ENCODE results near the gene GIGYF1. TPM values are rescaled to one million over a fixed set of nuclear protein-coding genes. Genes with fewer than 3 reads are reported as not detected.
A peak's percentile ranks its signal among the peaks of the same experiment; 100 is the strongest.

Gene GIGYF1
- total and polyA plus RNA-seq, 2 of the 13 experiments (the other 11 are each of a cell fraction or from before 2014, with no cell fraction given): 7.6 to 16.1 TPM

DNA sequence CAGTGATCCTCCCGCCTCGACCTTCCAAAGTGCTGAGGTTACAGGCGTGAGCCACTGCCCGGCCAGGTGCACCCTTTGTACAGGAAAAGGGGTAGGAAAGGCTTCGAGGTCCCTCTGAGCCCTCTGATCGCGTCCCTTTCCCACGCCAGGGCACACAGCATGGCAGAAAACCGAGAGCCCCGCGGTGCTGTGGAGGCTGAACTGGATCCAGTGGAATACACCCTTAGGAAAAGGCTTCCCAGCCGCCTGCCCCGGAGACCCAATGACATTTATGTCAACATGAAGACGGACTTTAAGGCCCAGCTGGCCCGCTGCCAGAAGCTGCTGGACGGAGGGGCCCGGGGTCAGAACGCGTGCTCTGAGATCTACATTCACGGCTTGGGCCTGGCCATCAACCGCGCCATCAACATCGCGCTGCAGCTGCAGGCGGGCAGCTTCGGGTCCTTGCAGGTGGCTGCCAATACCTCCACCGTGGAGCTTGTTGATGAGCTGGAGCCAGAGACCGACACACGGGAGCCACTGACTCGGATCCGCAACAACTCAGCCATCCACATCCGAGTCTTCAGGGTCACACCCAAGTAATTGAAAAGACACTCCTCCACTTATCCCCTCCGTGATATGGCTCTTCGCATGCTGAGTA is 12.7 kb upstream of the GIGYF1 start (continued):
- TF ChIP-seq HNRNPK (IDR thresholded peaks at IDR 0.05; ENCODE audit: low read depth, low read length, poor library complexity, severe bottlenecking) (no peak), ZNF879 (CRISPR knock-in tag; IDR thresholded peaks at IDR 0.05) (0 out of 2 replicates have a peak, but pooled peaks have one; percentile 67), GLI4 (CRISPR knock-in tag; IDR thresholded peaks at IDR 0.05; ENCODE audit: borderline replicate concordance) (no peak), BRD4 (CRISPR knock-in tag; IDR thresholded peaks at IDR 0.05) (0 out of 2 replicates have a peak, but pooled peaks have one; percentile 34), FOSL2 (CRISPR knock-in tag; IDR thresholded peaks at IDR 0.05) (no peak), PCBP1 (IDR thresholded peaks at IDR 0.05; ENCODE audit: borderline replicate concordance, low read depth, low read length) (no peak), ZNF773 (CRISPR knock-in tag; IDR thresholded peaks at IDR 0.05; ENCODE audit: borderline replicate concordance) (no peak), EEA1 (CRISPR knock-in tag; IDR thresholded peaks at IDR 0.05; ENCODE audit: borderline replicate concordance) (no peak), ZFP36L2 (CRISPR knock-in tag; IDR thresholded peaks at IDR 0.05) (no peak), FOXK2 (IDR thresholded peaks at IDR 0.05) (0 out of 2 replicates have a peak, but pooled peaks have one; percentile 14), ZNF496 (CRISPR knock-in tag; IDR thresholded peaks at IDR 0.05; ENCODE audit: insufficient replicate concordance) (no peak), ZFP82 (CRISPR knock-in tag; IDR thresholded peaks at IDR 0.05; ENCODE audit: borderline replicate concordance) (no peak; the same call in 1 of the 2 replicates), ZNF788 (CRISPR knock-in tag; IDR thresholded peaks at IDR 0.05; ENCODE audit: borderline replicate concordance) (no peak)
- TF ChIP-seq, protein P1, sequence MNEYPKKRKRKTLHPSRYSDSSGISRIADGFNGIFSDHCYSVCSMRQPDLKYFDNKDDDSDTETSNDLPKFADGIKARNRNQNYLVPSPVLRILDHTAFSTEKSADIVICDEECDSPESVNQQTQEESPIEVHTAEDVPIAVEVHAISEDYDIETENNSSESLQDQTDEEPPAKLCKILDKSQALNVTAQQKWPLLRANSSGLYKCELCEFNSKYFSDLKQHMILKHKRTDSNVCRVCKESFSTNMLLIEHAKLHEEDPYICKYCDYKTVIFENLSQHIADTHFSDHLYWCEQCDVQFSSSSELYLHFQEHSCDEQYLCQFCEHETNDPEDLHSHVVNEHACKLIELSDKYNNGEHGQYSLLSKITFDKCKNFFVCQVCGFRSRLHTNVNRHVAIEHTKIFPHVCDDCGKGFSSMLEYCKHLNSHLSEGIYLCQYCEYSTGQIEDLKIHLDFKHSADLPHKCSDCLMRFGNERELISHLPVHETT (CRISPR knock-in tag; conservative IDR thresholded peaks at IDR 0.05): no peak
- TF ChIP-seq, protein P2, sequence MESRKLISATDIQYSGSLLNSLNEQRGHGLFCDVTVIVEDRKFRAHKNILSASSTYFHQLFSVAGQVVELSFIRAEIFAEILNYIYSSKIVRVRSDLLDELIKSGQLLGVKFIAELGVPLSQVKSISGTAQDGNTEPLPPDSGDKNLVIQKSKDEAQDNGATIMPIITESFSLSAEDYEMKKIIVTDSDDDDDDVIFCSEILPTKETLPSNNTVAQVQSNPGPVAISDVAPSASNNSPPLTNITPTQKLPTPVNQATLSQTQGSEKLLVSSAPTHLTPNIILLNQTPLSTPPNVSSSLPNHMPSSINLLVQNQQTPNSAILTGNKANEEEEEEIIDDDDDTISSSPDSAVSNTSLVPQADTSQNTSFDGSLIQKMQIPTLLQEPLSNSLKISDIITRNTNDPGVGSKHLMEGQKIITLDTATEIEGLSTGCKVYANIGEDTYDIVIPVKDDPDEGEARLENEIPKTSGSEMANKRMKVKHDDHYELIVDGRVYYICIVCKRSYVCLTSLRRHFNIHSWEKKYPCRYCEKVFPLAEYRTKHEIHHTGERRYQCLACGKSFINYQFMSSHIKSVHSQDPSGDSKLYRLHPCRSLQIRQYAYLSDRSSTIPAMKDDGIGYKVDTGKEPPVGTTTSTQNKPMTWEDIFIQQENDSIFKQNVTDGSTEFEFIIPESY (CRISPR knock-in tag; IDR thresholded peaks at IDR 0.05): no peak
- TF ChIP-seq, protein P3, sequence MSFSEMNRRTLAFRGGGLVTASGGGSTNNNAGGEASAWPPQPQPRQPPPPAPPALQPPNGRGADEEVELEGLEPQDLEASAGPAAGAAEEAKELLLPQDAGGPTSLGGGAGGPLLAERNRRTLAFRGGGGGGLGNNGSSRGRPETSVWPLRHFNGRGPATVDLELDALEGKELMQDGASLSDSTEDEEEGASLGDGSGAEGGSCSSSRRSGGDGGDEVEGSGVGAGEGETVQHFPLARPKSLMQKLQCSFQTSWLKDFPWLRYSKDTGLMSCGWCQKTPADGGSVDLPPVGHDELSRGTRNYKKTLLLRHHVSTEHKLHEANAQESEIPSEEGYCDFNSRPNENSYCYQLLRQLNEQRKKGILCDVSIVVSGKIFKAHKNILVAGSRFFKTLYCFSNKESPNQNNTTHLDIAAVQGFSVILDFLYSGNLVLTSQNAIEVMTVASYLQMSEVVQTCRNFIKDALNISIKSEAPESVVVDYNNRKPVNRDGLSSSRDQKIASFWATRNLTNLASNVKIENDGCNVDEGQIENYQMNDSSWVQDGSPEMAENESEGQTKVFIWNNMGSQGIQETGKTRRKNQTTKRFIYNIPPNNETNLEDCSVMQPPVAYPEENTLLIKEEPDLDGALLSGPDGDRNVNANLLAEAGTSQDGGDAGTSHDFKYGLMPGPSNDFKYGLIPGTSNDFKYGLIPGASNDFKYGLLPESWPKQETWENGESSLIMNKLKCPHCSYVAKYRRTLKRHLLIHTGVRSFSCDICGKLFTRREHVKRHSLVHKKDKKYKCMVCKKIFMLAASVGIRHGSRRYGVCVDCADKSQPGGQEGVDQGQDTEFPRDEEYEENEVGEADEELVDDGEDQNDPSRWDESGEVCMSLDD (CRISPR knock-in tag; IDR thresholded peaks at IDR 0.05; ENCODE audit: borderline replicate concordance): no peak
- TF ChIP-seq, protein P4, sequence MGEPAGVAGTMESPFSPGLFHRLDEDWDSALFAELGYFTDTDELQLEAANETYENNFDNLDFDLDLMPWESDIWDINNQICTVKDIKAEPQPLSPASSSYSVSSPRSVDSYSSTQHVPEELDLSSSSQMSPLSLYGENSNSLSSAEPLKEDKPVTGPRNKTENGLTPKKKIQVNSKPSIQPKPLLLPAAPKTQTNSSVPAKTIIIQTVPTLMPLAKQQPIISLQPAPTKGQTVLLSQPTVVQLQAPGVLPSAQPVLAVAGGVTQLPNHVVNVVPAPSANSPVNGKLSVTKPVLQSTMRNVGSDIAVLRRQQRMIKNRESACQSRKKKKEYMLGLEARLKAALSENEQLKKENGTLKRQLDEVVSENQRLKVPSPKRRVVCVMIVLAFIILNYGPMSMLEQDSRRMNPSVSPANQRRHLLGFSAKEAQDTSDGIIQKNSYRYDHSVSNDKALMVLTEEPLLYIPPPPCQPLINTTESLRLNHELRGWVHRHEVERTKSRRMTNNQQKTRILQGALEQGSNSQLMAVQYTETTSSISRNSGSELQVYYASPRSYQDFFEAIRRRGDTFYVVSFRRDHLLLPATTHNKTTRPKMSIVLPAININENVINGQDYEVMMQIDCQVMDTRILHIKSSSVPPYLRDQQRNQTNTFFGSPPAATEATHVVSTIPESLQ (CRISPR knock-in tag; conservative IDR thresholded peaks at IDR 0.05): no peak
- TF ChIP-seq, protein P5, sequence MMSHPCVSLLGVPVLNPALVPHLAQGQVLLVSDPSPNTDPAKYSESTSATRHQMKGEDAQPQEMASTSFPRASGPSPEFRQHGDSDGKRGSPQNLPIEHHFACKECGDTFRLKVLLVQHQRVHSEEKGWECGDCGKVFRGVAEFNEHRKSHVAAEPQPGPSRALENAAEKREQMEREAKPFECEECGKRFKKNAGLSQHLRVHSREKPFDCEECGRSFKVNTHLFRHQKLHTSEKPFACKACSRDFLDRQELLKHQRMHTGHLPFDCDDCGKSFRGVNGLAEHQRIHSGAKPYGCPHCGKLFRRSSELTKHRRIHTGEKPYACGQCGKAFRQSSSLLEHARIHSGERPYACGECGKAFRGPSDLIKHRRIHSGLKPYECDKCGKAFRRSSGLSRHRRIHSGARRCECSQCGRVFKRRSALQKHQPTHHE (CRISPR knock-in tag; IDR thresholded peaks at IDR 0.05; ENCODE audit: borderline replicate concordance): no peak

All from HepG2 (cell line).